ENCODE results near the gene PRPF4.

The PRPF4 gene

DNA sequence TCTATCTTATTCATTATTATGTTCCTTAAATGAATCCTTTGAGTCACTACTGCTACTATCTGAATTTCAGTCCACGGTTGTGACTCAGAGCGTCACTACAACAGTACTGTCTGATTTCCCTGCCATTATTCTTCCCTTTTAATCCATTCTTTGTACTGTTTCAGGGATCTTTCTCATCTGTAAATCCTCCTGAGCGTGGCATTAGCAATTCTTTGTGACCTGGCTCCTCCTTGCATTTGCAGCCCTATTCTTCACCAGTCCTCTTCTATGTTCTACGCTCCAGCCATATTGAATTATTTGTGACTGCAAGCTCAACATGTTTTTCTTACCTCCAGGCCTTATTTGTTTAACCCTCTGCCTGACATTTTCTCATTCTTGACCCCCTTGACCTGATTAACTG, 5.9 kb downstream of the PRPF4 start:
- H4K20me1 ChIP-seq (ENCODE audit: insufficient read depth, low read length) = peaks cover 8% of the 10 kb centered on the region; the same call in 1 of the 2 replicates
- DNase-seq (no peak), ATAC-seq (ENCODE audit: insufficient read depth, low read depth) (no peak)
- peaks cover 89% of the 10 kb centered on the region for H3K36me3 ChIP-seq (ENCODE audit: insufficient read depth, low read length)
- H3K27me3 ChIP-seq (ENCODE audit: insufficient read depth, low read length, poor library complexity) = no peaks in the 10 kb centered on the region
- H2AFZ ChIP-seq (ENCODE audit: low read depth, low read length) = no peak overlapping the region
- H3K9ac ChIP-seq (ENCODE audit: low read depth, low read length) = no peak overlapping the region
- H3K4me1 ChIP-seq (ENCODE audit: insufficient read depth, low read length) = peaks cover 20% of the 10 kb centered on the region
- no peaks in the 10 kb centered on the region for H3K9me3 ChIP-seq (ENCODE audit: insufficient read depth, low read length, severe bottlenecking)
- H3K4me3 ChIP-seq (ENCODE audit: low read depth in 1 of 2, low read length in 2 of 2) = no peak overlapping the region
- no peak overlapping the region for H3K27ac ChIP-seq (ENCODE audit: low read length)
- peaks cover 22% of the 10 kb centered on the region for H3K79me2 ChIP-seq (ENCODE audit: insufficient read depth, low read length)
- no peak overlapping the region for H3K4me2 ChIP-seq (ENCODE audit: insufficient read depth, low read length)
- TF ChIP-seq EZH2 (IDR thresholded peaks at IDR 0.05; ENCODE audit: borderline replicate concordance, low read depth, low read length, severe bottlenecking) = no peak
- TF ChIP-seq, protein P1, sequence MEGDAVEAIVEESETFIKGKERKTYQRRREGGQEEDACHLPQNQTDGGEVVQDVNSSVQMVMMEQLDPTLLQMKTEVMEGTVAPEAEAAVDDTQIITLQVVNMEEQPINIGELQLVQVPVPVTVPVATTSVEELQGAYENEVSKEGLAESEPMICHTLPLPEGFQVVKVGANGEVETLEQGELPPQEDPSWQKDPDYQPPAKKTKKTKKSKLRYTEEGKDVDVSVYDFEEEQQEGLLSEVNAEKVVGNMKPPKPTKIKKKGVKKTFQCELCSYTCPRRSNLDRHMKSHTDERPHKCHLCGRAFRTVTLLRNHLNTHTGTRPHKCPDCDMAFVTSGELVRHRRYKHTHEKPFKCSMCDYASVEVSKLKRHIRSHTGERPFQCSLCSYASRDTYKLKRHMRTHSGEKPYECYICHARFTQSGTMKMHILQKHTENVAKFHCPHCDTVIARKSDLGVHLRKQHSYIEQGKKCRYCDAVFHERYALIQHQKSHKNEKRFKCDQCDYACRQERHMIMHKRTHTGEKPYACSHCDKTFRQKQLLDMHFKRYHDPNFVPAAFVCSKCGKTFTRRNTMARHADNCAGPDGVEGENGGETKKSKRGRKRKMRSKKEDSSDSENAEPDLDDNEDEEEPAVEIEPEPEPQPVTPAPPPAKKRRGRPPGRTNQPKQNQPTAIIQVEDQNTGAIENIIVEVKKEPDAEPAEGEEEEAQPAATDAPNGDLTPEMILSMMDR (IDR thresholded peaks at IDR 0.05; ENCODE audit: borderline replicate concordance, extremely low read depth, low read length, poor library complexity, severe bottlenecking) = no peak

DNA sequence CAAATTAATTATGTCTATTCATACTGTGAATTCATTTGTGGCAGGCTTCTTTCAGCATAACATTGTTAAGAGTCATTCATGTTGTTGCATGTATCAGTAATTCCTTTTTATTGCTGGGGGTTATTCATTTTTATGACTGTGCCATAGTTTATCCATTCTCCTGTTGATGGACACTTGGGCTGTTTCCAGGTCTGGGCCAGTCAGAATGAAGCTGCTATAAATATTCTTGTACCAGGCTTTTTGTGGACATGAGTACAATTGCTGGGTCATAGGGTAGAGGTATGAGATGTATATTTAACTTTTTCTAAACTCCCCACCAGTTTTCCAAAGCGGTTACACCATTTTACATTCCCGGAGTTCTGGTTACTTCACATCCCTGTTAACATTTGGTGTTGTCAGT, 13.6 kb downstream of the PRPF4 start:
- Histone ChIP-seq H3K4me3 (ENCODE audit: low read depth in 1 of 2, low read length in 2 of 2) (no peak overlapping the region), H3K79me2 (ENCODE audit: insufficient read depth, low read length) (no peaks in the 10 kb centered on the region), H3K4me1 (ENCODE audit: insufficient read depth, low read length) (no peaks in the 10 kb centered on the region), H3K36me3 (ENCODE audit: insufficient read depth, low read length) (peaks cover 89% of the 10 kb centered on the region), H3K9ac (ENCODE audit: low read depth, low read length) (no peak overlapping the region), H2AFZ (ENCODE audit: low read depth, low read length) (no peak overlapping the region), H3K4me2 (ENCODE audit: insufficient read depth, low read length) (no peak overlapping the region), H3K27ac (ENCODE audit: low read length) (no peak overlapping the region), H3K27me3 (ENCODE audit: insufficient read depth, low read length, poor library complexity) (no peaks in the 10 kb centered on the region), H3K9me3 (ENCODE audit: insufficient read depth, low read length, severe bottlenecking) (no peaks in the 10 kb centered on the region), H4K20me1 (ENCODE audit: insufficient read depth, low read length) (0 out of 2 replicates have a peak, but pooled peaks cover 3% of the 10 kb centered on the region)
- ATAC-seq (ENCODE audit: insufficient read depth, low read depth) (no peak), DNase-seq (no peak)
- TF ChIP-seq, protein P1 (IDR thresholded peaks at IDR 0.05; ENCODE audit: borderline replicate concordance, extremely low read depth, low read length, poor library complexity, severe bottlenecking) = no peak
- TF ChIP-seq EZH2 (IDR thresholded peaks at IDR 0.05; ENCODE audit: borderline replicate concordance, low read depth, low read length, severe bottlenecking) = no peak

DNA sequence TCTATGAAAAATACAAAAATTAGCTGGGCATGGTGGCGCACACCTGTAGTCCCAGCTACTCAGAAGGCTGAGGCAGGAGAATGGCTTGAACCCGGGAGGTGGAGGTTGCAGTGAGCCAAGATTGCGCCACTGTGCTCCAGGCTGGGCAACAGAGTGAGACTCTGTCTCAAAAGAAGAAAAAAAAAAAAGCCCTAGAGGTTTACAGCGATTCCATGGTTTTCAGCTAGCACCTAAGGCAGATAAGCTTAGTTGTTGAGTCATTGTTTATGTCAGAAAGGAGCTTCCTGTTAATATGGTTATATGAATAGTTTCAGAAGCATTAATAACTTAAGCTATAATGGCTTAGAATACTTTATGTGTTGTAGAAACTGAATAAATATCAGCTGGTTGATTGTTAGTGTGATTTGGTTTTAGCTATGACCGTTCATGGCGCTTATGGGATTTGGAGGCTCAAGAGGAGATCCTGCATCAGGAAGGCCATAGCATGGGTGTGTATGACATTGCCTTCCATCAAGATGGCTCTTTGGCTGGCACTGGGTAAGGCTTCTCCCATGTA, 14.7 kb downstream of the PRPF4 start:
- TF ChIP-seq EZH2 (IDR thresholded peaks at IDR 0.05; ENCODE audit: borderline replicate concordance, low read depth, low read length, severe bottlenecking) = no peak
- TF ChIP-seq, protein P1 (IDR thresholded peaks at IDR 0.05; ENCODE audit: borderline replicate concordance, extremely low read depth, low read length, poor library complexity, severe bottlenecking) = no peak
- Histone ChIP-seq H2AFZ (ENCODE audit: low read depth, low read length) (no peak overlapping the region), H3K4me1 (ENCODE audit: insufficient read depth, low read length) (no peaks in the 10 kb centered on the region), H3K79me2 (ENCODE audit: insufficient read depth, low read length) (no peaks in the 10 kb centered on the region), H3K9me3 (ENCODE audit: insufficient read depth, low read length, severe bottlenecking) (no peaks in the 10 kb centered on the region), H3K4me3 (ENCODE audit: low read depth in 1 of 2, low read length in 2 of 2) (no peak overlapping the region), H3K27ac (ENCODE audit: low read length) (no peak overlapping the region), H3K36me3 (ENCODE audit: insufficient read depth, low read length) (peaks cover 78% of the 10 kb centered on the region), H4K20me1 (ENCODE audit: insufficient read depth, low read length) (0 out of 2 replicates have a peak, but pooled peaks cover 3% of the 10 kb centered on the region), H3K9ac (ENCODE audit: low read depth, low read length) (no peak overlapping the region), H3K27me3 (ENCODE audit: insufficient read depth, low read length, poor library complexity) (no peaks in the 10 kb centered on the region), H3K4me2 (ENCODE audit: insufficient read depth, low read length) (no peak overlapping the region)
- DNase-seq (no peak), ATAC-seq (ENCODE audit: insufficient read depth, low read depth) (no peak)

Data from DND-41 (cell line).